HG03571 (cell line): ENCODE results near the gene OCA2.

ENCODE experiments used
- ATAC-seq: cut with Tn5 transposase; IDR thresholded peaks from one replicate; pipeline ENCODE4 v1.9.1; 2021; ENCODE audit not compliant: unreplicated experiment

Gene OCA2

DNA sequence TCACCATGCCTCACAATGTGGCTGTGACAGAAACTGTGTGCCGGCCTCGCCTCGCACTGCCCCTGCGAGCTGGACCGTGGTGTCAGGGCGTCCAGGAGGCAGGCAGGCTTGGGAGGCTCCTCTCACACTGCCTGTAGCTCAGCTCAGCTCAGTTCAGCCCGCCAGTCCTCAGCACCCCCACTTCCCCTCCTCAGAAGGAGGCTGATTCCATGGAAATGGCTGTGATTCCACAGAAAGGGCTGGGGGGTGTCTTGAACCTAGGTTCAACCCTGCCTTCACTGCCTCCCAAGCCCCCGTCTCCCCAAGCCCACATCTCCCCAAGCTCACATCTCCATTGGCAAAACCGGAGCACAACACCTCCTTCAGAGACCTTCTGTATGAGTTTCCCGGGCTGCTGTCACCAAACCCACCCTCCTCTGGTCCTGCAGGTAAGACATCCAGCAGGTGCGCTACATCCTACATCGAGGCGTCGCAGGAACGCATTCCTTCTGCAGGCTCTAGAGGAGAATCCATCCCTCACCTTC, 94.0 kb downstream of the OCA2 start:
- ATAC-seq = no peak

DNA sequence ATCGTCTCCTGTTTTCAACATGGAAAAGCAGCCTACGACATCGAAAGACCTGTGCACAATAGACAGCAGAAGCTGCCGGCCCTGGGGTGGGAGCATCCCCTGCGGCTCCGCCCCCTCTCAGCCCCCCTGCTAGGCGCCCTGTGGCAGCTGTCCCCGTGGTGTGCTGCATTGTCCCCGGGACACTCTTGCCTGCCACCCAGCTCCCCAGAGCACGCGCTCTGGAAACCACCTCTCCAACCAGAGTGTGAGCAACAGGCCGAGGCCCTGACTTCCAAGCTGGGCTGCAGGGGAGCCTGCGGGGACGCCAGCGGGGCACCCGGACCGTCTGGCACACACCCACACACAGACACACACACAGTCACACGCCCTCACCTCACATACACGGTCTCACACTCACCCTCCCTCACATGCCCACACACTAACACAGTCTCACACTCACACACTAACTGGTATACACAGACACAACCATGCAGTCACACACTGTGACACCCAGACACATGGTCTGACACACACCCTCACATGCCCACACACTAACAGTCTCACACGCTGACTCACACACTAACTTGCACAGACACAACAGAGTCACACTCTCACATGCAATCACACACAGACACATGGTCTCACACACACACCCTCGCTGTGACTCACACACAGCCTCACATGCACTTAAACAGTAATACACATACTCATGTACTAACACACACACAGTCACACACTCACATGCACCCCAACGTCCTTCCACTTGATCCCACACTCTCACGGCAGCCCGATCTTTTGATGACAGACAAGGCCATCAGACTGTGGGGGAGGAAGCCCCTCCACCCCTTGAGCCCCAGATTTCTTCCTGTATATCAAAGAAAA, 94.7 kb downstream of the OCA2 start:
- no peak for ATAC-seq

DNA sequence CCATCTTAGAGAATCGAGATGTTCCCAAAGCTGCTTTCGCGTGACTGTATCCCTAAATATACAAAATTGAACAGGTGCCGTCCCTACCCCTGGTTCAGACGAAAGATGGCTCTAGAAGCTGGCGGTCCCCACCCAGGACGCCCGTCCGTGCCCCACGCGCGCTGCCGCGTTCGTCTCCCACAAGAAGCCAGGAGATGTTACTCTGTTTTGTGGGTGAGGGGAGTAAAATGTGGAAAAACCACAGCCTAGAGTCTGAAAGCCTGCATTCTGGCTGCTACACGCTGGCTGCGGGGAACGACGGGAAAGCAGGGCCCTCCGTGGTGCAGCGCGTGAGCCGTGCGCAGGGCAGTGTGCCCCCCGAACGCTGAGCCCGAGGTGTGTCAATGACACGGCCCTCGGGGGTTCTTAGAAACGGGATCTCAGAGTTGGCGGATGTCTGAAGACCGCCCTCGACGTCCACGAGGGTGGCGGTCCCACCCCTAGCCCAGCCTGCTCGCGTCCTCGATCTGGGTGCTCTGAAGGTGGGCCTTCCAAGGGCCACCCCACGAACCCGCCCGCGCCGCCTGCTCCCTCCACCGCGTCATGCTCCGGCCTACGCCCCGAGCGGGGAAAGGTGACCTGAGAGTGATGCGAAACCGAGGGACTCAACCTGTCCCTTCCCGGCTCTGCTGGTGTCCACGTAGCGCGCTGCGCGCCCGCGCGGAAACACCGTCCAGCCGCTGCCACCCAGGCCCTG, 95.6 kb downstream of the OCA2 start:
- no peak for ATAC-seq

DNA sequence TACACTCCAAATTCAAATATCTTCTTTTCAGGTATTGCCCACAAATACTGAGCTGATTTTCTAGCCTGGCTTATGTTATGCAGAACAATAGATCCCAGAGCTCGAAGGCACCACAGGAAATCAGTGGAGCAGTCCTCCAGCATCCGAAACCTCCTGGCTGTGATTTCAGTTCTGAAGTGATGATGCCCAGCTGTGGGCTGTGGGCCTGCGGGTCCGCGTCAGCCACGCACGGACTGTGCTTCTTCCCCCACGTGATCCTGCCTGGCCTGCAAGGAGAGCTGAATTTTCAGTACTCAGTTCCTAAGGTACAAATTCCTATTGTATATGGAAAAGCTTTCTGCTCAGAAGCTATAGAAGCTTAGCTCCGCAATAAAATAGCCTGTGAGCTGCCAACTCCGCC, 96.2 kb downstream of the OCA2 start:
- no peak for ATAC-seq

DNA sequence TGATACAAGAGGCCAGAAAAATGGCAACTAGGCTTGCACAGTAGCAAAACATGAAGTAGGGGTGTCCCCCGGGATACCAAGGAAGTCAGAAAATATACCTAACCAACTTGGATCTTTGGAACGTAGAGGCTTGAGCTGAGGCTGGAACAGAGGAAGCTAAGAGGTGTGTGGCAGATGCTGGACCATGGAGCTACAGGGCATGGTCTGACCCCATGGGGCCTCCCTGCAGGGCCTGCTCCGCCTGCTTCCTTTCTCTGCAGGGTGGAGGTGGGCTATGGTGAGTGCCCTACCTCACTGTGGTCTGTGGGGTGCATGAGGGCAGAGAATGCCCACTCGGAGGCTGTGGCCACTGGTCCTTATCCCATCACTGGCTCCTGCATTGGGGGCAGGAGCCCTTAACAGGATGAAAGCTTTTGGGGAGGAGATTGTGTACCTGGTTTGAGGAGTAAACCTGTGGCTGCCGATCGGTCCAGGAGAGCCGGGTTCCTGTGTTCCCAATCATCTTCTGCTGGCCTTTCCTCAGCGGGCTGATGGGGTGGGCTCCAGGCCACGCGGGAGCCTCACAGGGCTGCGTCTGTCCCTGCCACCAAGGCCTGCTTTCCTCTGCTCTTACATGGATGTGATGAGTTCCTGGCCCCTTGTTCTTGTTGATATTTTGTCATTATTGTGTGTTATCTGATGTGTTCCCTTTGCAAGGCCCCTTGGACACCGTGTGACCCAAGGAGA, 96.8 kb downstream of the OCA2 start:
- no peak for ATAC-seq

DNA sequence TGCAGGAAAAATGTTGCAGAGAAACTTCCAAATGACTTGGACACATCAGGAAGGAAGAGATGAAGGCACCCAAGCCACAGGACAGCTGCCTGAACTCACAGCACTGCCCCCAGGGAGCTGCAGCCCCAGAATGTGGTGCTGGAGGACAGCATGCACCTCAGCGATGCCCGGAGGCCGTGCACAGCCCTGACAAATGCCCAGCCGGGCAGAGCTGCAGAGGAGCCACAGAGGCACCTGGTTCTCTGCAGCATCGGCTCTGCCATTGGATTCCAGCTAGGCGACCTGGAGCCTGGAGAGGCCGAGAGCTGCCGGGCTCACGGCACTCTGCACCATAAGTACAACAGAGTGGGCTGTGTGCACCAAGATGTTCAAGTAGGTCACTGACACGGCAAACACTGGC, 97.5 kb downstream of the OCA2 start:
- ATAC-seq = no peak

DNA sequence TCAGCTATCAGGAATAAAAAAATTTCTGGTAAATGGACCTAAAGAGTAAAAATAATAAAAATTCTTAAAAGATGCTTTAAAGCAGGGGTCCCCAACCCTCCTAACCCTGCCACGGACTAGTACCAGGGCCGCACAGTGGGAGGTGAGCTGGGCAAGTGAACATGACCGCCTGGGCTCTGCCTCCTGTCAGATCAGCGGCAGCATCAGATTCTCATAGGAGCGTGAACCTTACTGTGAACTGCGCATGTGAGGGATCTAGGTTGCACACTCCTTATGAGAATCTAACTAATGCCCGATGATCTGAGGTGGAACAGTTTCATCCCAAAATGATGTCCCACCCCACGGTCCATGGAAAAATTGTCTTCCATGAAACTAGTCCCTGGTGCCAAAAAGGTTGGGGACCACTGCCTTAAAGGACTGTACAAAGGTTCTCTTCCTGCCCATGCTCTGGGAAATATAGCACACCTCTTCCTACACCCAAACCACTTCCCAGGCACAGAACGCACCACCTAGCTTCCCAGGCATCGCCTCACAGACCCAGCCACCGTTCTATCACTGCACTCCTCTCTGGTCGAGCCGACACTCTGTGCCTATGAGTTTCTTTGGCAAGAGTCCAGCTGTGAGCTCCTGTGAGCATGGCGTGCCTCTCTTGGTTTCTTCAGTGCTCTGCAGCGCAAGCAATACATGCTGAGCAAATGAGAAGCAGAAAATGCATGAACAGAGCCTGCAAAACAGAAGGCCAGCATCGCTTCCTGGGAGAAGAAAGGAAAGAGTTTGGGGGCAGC, 104.9 kb downstream of the OCA2 start:
- ATAC-seq = no peak

DNA sequence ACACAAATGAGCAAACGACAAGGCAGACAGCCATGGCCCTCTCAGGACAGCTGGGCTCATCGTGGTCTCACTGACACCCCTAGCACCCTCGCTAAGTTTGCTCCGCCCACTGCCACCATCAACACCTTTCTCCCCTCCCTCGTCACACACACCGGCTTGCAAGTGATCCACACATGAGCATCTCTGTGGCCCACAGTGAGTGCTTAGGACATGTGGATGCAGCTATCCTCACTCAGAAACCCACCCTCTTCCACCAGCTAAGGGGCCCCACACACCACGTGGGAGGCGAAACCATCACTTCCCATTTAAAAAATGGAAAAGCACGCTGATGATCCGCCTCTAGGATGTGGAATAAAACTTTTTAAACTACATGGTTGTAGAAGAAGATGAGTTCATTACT, 105.6 kb downstream of the OCA2 start:
- no peak for ATAC-seq

DNA sequence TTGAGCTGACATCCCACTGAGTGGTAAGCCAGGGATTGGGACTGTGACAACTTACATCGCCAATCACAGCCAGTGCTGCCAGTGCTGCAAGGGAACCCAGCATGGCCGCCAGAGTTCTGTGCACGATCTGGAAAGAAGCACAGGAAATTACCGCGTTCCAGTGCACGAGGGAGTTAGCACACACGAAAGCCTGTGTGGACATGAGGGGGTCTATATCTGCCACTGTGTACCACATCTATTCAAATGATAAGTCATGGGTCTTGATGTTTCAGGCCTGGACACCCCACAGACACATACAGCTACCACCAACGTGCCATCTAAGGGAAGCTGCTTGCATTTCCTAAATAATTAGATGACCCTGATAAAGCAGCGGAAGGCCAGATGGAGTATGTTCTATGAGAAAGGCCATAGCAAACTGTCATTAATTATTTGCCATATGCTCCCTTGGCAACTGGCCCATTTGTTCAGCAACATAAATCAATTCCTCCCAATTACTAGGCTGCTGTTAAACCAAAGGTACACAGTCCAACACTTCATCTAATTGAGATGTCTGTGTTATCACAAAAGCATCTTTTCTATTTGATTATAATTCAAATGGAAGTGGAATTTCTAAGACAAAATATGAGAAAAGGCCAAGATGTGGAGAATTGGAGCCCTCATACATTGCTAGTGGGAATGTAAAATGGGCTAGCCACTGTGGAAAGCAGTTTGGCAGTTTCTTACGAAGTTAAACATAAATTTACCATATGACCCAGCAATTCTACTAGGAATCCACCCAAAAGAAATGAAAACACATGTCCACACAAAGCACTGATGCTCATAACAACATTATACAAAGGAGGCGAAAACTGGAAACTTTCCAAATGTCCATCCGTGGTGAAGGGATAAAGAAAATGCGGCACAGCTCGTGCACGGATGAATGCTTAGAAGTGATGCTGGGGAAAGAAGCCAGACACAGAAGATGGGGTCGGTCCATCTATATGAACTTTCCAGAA, 108.3 kb downstream of the OCA2 start:
- ATAC-seq = no peak

DNA sequence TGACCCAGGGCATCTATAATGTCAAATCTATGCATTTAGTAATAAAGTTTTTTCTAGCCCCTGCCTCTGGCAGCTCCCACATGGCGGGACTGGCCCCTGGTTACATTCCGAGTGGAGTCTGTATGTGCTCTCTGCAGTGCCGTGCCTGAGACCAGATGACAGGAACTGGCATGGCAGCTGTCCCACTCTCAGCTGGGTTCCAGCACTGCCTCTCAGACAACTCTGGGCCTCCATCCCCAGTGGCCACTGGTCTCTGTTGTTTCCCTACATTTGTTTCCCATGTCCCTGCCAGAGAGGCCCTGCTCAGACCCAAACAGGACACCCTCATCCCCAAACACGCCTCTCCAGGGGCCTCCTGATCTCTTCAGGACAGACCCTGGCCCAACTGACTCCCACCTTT, 109.3 kb downstream of the OCA2 start:
- ATAC-seq = no peak

DNA sequence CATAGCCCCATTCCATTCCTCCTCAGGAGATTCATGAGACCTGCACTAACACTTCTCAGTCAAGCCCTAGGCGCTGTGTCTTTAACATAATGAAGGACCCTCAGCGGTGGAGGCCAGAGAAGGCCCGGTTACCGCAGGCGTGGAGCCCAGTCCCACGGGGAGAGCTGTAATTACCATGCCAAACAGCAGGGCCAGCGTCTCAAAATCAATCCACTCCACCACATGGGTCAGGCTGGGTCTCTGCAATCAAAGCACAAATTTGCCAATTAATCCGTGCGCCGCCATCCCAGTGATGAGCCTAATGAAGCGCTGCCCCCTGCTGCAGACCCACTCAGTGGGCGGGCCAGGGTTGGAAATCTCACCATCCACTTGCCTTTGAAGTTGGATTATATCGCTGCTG, 109.7 kb downstream of the OCA2 start:
- no peak for ATAC-seq

DNA sequence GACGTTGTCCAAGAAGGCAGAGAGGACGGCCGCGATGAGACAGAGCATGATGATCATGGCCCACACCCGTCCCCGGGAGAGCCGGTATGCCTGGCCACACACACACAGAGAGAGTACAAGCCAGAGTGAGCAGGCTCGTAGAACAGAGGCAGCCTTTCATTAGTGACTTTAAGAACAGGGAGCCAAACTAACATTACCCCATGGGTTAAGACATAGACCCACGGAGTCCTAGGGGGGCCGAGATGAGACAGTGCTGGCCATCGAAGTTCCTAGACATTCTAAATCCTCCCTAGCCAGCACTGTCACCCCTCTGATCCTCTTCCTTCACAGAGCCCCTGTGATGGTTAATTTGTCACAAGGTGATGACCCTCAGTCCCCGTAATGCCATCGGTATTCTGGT, 114.0 kb downstream of the OCA2 start:
- ATAC-seq = no peak

DNA sequence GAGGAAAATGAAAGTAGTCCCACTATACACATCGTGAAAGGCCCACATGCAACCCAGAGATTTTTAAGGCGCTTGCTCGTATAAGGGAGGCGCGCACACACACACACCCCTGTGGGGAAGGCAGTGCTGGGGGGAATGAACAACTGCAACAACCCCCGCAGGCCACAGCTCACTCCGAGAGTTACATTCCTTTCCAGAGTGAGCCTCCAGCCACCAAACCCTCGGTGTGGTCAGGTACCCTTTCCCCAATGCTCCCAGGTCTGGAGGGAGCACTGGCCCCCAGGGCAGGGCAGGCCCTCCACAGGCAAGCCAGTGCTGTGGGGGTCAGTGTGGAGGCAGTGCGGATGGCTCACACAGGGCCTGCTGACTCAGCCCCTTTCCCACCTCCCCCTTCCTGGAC, 115.6 kb downstream of the OCA2 start:
- no peak for ATAC-seq

DNA sequence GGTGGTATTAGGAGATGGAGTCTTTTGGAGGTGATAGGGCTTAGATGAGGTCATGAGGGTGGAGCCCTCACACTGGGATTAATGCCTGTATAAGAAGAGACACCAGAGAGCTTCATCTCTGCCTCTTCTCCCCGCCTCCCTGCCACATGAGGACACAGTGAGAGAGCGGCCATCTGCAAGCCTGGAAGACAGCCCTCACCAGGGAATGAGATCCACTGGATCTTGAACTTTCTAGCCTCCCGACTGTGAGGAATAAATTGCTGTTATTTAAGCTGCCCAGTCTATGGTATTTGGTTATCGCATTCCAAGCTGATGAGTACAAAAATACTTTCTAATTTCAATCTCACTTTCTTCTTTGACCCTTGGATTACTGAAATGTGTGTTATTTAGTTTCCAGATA, 121.4 kb downstream of the OCA2 start:
- ATAC-seq = no peak

DNA sequence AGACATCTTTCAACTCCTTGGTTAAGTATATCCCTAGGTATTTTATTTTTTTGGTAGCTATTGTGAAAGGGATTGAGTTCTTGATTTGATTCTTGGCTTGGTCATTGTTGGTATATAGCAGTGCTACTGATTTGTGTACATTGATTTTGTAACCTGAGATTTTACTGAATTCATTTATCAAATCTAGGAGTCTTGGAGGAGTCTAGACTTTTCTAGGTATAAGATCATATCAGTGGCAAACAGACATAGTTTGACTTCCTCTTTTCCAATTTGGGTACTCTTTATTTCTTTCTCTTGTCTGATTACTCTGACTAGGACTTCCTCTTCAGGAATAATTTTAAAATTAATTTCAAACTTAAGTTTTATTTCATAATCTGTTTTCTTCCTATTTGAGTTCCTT, 125.2 kb downstream of the OCA2 start:
- no peak for ATAC-seq

DNA sequence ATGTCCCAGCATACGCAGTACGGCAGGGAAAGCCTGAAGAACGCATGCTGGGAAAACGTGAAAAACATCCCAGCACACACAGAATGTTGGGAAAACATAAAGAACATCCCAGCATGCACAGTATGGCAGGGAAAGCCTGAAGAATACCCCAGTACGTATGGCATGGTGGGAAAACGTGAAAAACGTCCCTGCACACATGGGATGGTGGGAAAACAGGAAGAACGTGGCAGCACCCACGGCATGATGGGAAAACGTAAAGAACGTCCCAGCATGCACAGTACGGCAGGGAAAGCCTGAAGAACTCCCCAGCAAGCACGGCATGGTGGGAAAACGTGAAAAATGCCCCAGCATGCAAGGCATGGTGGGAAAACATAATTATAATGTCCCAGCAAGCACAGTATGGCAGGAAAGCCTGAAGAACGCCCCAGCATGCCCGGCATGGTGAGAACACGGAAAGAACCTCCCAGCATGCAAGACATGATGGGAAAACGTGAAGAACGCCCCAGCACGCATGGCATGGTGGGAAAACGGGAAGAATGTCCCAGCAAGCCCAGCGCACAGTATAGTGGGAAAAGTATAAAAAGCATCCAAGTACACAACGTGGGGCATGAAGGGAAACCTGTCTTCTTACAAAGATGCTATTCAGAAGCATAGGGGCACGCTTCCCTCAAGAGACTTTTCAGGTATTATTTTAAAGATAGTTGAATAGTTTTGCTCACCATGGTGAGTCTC, 128.3 kb downstream of the OCA2 start:
- no peak for ATAC-seq

DNA sequence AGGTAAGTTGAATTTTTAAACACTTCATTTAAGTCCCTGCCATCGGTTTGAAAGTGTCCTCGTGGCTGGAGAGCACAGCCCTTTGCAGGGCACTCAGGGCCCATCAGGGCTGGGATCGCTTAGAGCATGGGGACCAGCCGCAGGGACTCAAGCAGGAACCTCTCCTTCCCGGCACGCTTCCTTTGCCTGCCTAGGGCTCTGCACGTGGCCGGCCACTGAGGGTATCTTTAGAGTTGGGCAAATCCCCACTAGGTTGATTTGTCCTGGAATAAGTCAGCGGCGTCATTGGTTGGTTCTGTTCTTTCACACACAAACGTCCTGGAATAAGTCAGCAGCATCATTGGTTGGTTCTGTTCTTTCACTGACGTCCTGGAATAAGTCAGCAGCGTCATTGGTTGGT, 131.6 kb downstream of the OCA2 start:
- ATAC-seq = no peak

DNA sequence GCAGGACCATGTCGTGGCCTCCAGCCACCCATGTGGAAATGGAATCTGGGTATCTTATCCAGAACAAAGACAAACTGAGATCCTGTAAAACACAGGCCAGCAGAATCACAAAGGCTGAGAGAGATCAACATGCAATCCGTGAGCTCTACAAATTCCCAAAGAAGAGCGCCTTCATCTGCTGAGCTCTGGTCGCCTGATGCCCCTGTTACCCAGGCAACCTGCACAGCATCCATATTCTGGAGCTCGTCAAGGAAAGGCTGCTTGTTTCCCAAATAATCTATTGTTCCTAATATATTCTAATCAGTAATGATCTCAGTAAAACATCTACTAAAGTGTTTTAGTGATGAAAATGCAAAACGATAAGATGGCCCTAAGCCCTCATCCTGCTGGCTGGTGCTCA, 133.6 kb downstream of the OCA2 start:
- no peak for ATAC-seq

DNA sequence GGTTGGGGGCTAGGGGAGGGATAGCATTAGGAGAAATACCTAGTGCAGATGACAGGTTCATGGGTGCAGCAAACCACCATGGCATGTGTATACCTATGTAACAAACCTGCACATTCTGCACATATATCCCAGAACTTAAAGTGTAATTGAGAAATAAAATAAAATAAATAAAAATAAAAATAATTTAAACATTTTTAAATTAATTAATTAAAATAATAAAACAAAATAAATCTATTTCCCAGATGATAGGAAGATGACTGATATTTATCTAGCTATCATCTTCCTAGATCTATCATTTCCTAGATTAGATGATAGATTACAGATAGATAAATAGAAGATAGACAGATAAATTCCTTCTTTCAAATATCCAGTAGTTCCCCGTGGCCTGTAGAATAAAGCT, 137.3 kb downstream of the OCA2 start:
- ATAC-seq = no peak
